OCI-LY3 (cell line): ENCODE results near the gene STT3B.

ENCODE experiments used
- EZH2phosphoT487 ChIP-seq: fragments of 200-600 bp; shearing (Covaris generic); IDR thresholded peaks from 2 replicates; pipeline ENCODE4 v1.6.1; 2018; ENCODE audit warnings: antibody characterized with exemption, mixed run types, low read depth
- TF ChIP-seq, protein P1 (sequence below): fragments of 200-600, 300-600 bp; sonication (generic); IDR thresholded peaks from 2 replicates; pipeline ENCODE4 v1.5.1; 2014; ENCODE audit warnings: antibody characterized with exemption, low read length, low read depth

DNA sequence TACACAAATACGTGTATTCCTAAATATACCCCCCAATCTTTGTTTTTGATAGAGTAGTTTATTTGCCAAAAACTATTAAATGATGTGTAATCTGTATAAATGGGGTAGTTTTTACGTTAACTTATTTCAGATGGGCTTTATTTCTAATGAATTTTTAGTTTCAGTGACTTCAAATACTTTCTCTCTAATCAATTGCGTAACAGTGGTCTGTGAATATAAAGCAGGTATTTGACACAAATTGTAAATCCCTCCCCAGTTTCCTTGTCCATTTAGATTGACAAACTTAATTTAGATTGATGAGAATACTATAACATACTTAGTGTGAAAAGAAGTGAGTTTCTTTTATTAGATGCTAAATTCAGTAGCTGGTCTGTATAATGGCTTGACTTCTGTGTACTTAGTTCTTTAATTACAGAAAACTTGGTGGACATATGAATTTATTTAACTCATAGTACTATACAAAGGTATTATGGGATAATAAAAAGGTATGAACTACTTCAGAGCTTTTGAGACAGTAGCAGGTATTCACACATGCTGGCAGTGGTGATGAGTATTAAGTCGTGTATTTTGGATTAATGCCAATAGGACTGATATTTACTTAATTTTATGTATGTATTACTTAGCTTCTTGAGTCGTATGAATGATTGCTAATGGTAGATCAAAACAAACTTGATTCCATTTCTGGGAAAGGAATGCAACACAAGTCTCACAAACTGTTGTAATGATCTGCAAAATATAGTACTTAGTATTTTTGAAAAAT is 81.6 kb downstream of the STT3B start:
- TF ChIP-seq, protein P1, sequence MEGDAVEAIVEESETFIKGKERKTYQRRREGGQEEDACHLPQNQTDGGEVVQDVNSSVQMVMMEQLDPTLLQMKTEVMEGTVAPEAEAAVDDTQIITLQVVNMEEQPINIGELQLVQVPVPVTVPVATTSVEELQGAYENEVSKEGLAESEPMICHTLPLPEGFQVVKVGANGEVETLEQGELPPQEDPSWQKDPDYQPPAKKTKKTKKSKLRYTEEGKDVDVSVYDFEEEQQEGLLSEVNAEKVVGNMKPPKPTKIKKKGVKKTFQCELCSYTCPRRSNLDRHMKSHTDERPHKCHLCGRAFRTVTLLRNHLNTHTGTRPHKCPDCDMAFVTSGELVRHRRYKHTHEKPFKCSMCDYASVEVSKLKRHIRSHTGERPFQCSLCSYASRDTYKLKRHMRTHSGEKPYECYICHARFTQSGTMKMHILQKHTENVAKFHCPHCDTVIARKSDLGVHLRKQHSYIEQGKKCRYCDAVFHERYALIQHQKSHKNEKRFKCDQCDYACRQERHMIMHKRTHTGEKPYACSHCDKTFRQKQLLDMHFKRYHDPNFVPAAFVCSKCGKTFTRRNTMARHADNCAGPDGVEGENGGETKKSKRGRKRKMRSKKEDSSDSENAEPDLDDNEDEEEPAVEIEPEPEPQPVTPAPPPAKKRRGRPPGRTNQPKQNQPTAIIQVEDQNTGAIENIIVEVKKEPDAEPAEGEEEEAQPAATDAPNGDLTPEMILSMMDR = no peak
- no peak for TF ChIP-seq EZH2phosphoT487
